ENCODE measurements around the gene TYMS. TPM values are rescaled to one million over a fixed set of nuclear protein-coding genes. Genes with fewer than 3 reads are reported as not detected.

Gene TYMS
- total and polyA plus RNA-seq, 8 donors, result 1.3 to 6.9 (median 2.8) TPM

DNA sequence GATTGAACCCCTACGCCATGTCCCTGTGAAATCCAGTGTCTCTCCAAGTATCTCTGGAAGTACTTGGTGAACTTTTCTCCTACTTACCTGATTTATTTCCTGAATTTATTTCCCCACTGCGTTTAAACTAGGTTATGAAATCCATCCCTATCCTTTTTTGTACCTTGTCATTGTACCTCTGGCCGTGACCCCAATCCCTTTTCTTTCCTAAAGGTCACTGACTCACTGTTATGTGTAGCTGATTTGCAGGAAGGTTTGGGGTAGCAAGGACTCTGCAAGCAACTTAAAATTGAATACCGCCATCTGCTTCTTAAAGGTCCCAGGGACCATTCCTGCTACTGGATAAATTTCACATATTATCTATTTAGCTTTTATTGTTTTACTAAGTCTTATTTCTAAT is 59.5 kb downstream of the TYMS start:
- Histone ChIP-seq H3K4me3 (no peak overlapping the region), H3K9me3 (no peaks in the 10 kb centered on the region), H3K4me1 (no peaks in the 10 kb centered on the region), H3K36me3 (no peaks in the 10 kb centered on the region), H3K27me3 (no peaks in the 10 kb centered on the region), H3K27ac (no peak overlapping the region)
- TF ChIP-seq, protein P1, sequence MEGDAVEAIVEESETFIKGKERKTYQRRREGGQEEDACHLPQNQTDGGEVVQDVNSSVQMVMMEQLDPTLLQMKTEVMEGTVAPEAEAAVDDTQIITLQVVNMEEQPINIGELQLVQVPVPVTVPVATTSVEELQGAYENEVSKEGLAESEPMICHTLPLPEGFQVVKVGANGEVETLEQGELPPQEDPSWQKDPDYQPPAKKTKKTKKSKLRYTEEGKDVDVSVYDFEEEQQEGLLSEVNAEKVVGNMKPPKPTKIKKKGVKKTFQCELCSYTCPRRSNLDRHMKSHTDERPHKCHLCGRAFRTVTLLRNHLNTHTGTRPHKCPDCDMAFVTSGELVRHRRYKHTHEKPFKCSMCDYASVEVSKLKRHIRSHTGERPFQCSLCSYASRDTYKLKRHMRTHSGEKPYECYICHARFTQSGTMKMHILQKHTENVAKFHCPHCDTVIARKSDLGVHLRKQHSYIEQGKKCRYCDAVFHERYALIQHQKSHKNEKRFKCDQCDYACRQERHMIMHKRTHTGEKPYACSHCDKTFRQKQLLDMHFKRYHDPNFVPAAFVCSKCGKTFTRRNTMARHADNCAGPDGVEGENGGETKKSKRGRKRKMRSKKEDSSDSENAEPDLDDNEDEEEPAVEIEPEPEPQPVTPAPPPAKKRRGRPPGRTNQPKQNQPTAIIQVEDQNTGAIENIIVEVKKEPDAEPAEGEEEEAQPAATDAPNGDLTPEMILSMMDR (IDR thresholded peaks at IDR 0.05), result no peak
- intact Hi-C loops (cut with DNase I), result no loop called here
- no peak for DNase-seq
- ATAC-seq, result no peak
- 85 to 87% methylated on average over 4 of the region's 4 CpGs for WGBS, 2 donors
- no peak for FAIRE-seq

Other genes with a start within 250 kb of the TYMS start
- gene COLEC12, start 157.0 kb upstream of the TYMS start, total RNA-seq, result 1 to 10 TPM in 4 of 6 donors, under 1 TPM in 2; 0.56 to 5.5 (median 2.5) TPM
- gene COLEC12, start 157.0 kb upstream of the TYMS start, polyA plus RNA-seq, result under 1 TPM; 0.35 to 0.76 TPM
- not detected for gene CETN1, start 77.3 kb upstream of the TYMS start, total RNA-seq
- gene CETN1, start 77.3 kb upstream of the TYMS start, polyA plus RNA-seq, result not detected
- 1 to 10 TPM in 1 of 6 donors, under 1 TPM in 5; 0.16 to 1.2 (median 0.68) TPM for gene CLUL1, start 60.7 kb upstream of the TYMS start, total RNA-seq
- 1 to 10 TPM in 1 of 2 donors, under 1 TPM in 1; 0.57 to 1.7 TPM for gene CLUL1, start 60.7 kb upstream of the TYMS start, polyA plus RNA-seq
- gene ENOSF1, start 55.0 kb downstream of the TYMS start, total RNA-seq, result 10 to 100 TPM; 27.1 to 51.2 (median 40.9) TPM
- gene ENOSF1, start 55.0 kb downstream of the TYMS start, polyA plus RNA-seq, result 10 to 100 TPM; 59.8 to 69.2 TPM
- gene YES1, start 154.6 kb downstream of the TYMS start, total RNA-seq, result 10 to 100 TPM; 28.1 to 35.2 (median 30.7) TPM
- gene YES1, start 154.6 kb downstream of the TYMS start, polyA plus RNA-seq, result 10 to 100 TPM; 10.7 to 11.4 TPM
- gene ADCYAP1, start 247.2 kb downstream of the TYMS start, total RNA-seq, result 1 to 10 TPM in 5 of 6 donors, under 1 TPM in 1; 0.98 to 8.4 (median 2.0) TPM
- 10 to 100 TPM in 1 of 2 donors, 1 to 10 TPM in 1; 4.7 to 36.3 TPM for gene ADCYAP1, start 247.2 kb downstream of the TYMS start, polyA plus RNA-seq